Measurements from ENCODE around the gene ZSCAN22.

Gene ZSCAN22

GRCh38 chr19:58380662-58381459 is 54.1 kb downstream of the ZSCAN22 start, which contains the start of gene ZNF837:
TSS of gene ZNF837 (minus strand) at chr19:58381030. CDS start at chr19:58369332, 11,698 bp downstream.
- no peak for TF ChIP-seq CTCF (IDR thresholded peaks at IDR 0.05; ENCODE audit: low read depth, low read length, missing control alignments)
- DNase-seq (ENCODE audit: low read depth) = peak; percentile 100
- peak within 1 kb of the TSS; percentile 78 for H3K4me3 ChIP-seq (ENCODE audit: low read depth, low read length)
- in situ Hi-C loops (cut with HindIII; ENCODE audit: low sequenced_read_pairs) = no loop called here

GRCh38 chr19:58381460-58382212 is 54.8 kb downstream of the ZSCAN22 start:
- in situ Hi-C loops (cut with HindIII; ENCODE audit: low sequenced_read_pairs) = no loop called here
- peak overlapping the region; percentile 78 for H3K4me3 ChIP-seq (ENCODE audit: low read depth, low read length)
- DNase-seq (ENCODE audit: low read depth) = no peak
- TF ChIP-seq CTCF (IDR thresholded peaks at IDR 0.05; ENCODE audit: low read depth, low read length, missing control alignments) = no peak

GRCh38 chr19:58382997-58383603 is 56.3 kb downstream of the ZSCAN22 start:
- TF ChIP-seq CTCF (IDR thresholded peaks at IDR 0.05; ENCODE audit: low read depth, low read length, missing control alignments) = no peak
- no peak overlapping the region for H3K4me3 ChIP-seq (ENCODE audit: low read depth, low read length)
- DNase-seq (ENCODE audit: low read depth) = no peak
- in situ Hi-C loops (cut with HindIII; ENCODE audit: low sequenced_read_pairs) = no loop called here

GRCh38 chr19:58385313-58385890 is 58.6 kb downstream of the ZSCAN22 start:
- peak overlapping the region; percentile 88 for H3K4me3 ChIP-seq (ENCODE audit: low read depth, low read length)
- in situ Hi-C loops (cut with HindIII; ENCODE audit: low sequenced_read_pairs) = no loop called here
- no peak for DNase-seq (ENCODE audit: low read depth)
- TF ChIP-seq CTCF (IDR thresholded peaks at IDR 0.05; ENCODE audit: low read depth, low read length, missing control alignments) = no peak

GRCh38 chr19:58385891-58386575 is 59.2 kb downstream of the ZSCAN22 start:
- peak overlapping the region; percentile 88 for H3K4me3 ChIP-seq (ENCODE audit: low read depth, low read length)
- no peak for TF ChIP-seq CTCF (IDR thresholded peaks at IDR 0.05; ENCODE audit: low read depth, low read length, missing control alignments)
- in situ Hi-C loops (cut with HindIII; ENCODE audit: low sequenced_read_pairs) = no loop called here
- DNase-seq (ENCODE audit: low read depth) = no peak
